Measurements from ENCODE around the gene FAM20C.

FAM20C gene

GRCh38 chr7:270351-270983 lies 78.1 kb downstream of the FAM20C start:
- DNase-seq (ENCODE audit: low read depth in 2 of 2), result no peak

DNA sequence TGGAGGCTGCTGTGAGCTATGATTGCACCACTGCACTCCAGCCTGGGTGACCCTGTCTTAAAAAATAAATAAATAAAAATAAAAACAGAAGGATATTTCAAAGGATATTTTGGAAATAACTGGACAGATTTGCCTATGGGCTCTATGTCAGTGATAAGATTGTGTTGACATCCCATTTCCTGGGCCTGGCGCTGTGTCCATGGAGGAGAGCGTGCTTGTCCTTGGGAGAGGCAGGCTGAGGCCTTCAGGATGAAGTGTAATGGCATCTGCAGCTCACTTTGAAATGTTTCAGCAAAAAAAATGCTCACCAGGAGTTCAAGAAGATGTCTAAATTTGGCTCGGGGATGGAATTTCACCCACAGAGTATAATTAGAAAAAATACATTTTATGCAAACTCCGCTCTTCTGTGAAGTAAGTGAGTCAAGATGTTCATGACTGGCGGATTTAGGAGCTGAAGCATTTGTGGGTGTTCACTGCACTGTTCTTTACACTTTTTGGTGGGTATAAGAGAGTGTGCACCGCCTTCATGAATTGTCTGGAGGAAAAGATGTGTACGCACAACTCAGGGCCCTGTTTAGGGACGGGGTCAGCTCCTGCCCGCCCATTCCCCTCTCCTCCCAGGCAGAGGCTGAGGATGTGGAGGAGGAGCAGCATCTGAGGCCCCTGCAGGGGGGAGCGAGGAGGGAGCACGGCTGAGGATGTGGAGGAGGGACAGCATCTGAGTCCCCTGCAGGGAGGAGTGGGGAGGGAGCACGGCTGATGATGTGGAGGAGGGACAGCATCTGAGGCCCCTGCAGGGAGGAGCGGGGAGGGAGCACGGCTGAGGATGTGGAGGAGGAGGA lies 79.1 kb downstream of the FAM20C start:
- no peak for DNase-seq (ENCODE audit: low read depth in 2 of 2)

GRCh38 chr7:272108-272615 lies 79.8 kb downstream of the FAM20C start:
- no peak for DNase-seq (ENCODE audit: low read depth in 2 of 2)

DNA sequence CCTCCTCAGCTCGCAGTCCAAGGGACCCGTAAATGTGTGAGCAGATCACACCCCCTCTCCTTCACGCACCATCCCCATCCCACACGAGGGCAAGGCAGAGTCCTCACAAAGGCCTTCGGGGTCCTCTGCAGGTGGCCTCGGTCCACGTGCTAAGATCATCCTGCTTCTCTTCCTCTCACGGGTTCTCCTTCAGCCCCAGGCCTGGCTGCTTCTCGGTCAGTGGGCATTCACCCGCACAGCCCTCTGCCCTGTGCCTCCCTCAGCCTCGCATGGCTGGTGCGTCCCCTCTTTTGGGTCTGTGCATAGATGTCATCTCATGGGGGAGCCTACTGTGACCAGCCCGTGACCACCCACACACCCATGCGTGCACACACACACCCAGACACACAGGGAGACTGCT lies 80.3 kb downstream of the FAM20C start:
- no peak for DNase-seq (ENCODE audit: low read depth in 2 of 2)

GRCh38 chr7:273327-273726 lies 81.0 kb downstream of the FAM20C start:
- no peak for DNase-seq (ENCODE audit: low read depth in 2 of 2)

GRCh38 chr7:274266-274665 lies 81.9 kb downstream of the FAM20C start:
- no peak for DNase-seq (ENCODE audit: low read depth in 2 of 2)

GRCh38 chr7:276230-276835 lies 84.0 kb downstream of the FAM20C start:
- DNase-seq (ENCODE audit: low read depth in 2 of 2), result no peak

- no peak for DNase-seq (ENCODE audit: low read depth in 2 of 2)
These were observed 84.9 kb downstream of the FAM20C start for GRCh38 chr7:277228-277627.

GRCh38 chr7:278081-278480 lies 85.7 kb downstream of the FAM20C start:
- no peak for DNase-seq (ENCODE audit: low read depth in 2 of 2)

DNA sequence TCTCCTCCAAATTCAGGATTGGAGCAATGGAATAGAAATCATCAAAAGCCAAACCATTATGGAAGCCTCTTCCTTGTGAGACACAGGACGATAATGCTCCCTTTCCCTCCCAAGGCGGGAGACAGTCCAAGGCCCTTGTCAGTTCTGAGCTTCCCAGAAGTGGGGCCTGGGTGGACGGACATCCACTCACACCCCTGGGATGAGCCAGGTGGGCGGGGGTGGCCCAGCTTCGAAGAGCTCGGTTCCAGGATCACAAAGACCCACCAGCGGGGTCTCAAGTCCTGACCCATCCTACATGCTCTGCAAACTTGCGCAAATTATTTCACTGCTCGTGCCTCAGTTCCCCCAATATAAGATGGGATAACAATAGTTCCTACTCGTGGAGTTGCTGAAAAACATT lies 87.5 kb downstream of the FAM20C start:
- no peak for DNase-seq (ENCODE audit: low read depth in 2 of 2)

DNA sequence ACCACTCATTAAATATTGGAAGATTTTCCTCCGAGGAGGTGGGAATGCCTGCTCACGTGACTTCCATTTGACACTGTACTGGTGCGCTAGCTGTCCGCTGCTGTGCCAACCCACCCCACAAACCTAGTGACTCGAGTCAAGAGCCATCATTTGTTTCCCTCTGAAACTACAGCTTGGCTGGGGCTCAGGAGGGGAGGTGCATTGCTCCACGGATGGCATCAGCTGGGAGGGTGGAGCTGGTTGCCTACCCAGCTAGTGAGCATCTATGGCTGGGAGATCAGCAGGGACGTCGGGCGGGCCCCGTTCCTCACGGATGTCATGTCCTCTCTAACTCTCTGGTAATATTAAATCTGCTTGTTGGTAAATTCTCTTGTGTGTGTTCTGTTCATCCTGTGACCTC lies 88.1 kb downstream of the FAM20C start:
- DNase-seq (ENCODE audit: low read depth in 2 of 2), result no peak

- DNase-seq (ENCODE audit: low read depth in 2 of 2), result no peak
These were observed 89.3 kb downstream of the FAM20C start for GRCh38 chr7:281637-282036.

DNA sequence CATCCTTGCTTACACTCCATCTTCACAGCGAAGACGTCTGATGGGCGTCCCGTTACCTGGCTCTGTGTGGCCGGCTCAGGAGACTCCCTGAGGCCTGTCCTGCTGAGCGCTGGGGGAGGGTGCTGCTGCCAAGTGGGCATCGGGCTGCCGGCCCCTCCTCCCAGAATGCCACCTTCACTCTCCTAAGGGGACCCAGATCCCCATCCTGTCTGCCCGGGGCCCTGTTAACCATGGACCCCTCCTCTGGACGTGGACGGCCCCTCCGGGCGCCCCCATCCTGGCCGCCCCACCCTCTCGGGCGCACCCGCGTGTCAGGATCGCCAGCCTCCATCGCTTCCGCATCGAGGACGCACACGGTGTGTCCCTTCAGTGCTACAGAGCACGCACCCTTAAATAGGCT lies 90.2 kb downstream of the FAM20C start:
- DNase-seq (ENCODE audit: low read depth in 2 of 2), result no peak

DNA sequence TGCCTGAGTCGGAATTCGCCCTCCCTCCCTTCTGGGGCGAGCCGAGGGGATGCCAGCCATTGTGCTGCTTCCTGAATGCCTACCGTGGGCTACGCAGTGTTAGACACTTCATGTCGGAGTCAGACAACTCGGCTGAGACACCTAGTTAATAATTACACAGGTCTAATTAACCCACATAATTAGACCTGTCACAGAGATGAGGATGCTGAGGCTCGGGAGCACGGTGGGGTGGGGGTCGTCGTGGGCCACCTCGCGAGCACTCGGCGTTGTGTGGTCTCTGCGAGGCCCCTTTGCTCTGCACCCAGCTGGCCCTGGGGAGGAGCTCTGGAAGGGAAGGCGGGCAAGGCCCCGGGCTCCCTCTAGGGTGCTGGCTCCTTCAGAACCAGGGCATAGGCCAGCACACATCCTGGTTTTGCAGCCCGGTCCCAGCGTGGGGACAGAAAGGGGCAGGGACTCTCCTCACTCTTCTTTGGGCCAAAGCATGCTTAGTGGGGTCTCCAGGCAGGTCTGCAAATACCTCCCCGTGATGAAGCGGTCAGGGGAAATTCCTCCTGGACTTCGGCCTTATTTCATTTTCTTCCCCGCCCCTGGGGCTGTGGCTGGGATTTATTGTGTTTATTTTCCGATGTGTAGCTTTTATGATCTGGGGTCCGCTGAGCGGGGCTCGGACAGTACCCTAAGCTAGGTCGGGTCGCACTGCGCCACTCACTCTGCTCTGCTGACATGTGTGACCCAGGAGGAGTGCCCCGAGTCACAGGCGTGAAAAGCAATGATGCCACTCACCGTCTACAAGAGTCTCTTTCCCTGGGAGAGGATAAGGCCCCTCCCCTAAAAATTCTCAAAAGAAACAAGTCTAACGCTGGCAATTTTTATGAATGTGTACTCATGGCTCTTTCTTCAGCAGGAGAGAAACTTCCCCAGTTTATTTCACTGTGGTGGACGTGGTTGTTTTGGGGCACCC lies 92.7 kb downstream of the FAM20C start:
- no peak for DNase-seq (ENCODE audit: low read depth in 2 of 2)

DNA sequence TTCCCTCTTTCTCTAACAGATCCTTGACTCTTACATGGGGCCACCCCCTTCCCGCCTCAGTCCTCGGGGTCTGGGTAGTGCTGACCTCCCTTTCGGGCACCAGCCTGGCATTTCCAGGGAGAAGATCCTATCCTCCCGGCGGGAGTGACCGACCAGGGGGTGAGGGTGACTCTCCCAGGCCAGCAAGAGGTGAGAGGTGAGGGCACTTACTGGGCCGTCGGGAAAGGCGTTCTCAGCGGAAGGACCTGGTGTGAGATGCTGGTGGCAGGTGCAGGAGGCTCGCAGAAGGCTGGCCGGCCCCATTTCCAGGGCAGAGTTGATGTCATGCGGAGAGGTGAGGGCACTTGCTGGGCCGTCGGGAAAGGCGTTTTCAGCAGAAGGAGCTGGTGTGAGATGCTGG lies 93.4 kb downstream of the FAM20C start:
- no peak for DNase-seq (ENCODE audit: low read depth in 2 of 2)

- no peak for DNase-seq (ENCODE audit: low read depth in 2 of 2)
These were observed 93.9 kb downstream of the FAM20C start for GRCh38 chr7:286266-286665.

DNA sequence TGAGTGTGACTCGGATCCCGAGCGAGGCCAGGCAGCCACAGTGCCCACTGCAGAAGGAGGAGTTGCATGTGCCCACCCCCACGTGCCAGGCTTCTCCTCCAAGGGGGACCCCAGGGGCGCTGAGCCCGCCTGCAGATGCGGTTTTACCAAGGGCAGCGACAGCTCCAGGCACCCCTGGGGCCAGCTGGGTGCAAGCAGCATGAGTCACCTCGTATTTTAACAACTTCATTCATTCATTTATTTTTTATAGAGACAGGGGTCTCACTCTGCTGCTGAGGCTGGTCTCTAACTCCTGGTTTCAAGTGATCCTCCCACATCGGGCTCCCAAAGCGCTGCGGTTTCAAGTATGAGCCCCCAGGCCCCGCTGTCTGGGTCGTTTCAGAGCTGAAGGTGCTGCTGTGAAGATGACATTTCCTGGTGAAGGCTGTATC lies 96.3 kb downstream of the FAM20C start:
- no peak for DNase-seq (ENCODE audit: low read depth in 2 of 2)

DNA sequence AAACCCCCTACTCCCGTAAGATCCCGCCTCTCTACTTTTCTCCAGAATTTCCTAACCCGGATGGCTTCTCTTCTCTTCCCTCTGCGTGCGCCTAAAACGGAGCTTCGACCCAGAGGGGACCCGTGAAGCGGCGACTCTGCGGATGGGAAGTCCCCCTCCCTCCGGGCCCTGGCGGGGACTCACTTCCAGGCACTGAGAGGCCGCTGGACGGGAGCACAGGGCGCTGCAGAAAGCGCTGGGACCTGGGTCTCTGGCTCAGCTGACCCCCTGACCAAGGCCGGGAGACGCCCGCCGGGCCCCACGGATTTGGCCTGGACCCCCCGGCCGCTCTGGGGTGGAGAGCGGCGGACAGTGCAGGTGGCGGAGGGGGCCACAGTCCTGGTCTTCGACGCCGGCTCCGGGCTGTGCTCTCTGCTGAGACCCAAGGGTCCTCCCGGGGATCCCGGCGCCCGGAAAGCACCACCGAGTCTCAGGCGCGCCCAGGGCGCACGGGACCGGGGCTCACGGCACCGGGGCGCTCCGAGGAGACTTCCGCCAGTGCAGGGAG lies 96.9 kb downstream of the FAM20C start:
- DNase-seq (ENCODE audit: low read depth in 2 of 2), result no peak

DNA sequence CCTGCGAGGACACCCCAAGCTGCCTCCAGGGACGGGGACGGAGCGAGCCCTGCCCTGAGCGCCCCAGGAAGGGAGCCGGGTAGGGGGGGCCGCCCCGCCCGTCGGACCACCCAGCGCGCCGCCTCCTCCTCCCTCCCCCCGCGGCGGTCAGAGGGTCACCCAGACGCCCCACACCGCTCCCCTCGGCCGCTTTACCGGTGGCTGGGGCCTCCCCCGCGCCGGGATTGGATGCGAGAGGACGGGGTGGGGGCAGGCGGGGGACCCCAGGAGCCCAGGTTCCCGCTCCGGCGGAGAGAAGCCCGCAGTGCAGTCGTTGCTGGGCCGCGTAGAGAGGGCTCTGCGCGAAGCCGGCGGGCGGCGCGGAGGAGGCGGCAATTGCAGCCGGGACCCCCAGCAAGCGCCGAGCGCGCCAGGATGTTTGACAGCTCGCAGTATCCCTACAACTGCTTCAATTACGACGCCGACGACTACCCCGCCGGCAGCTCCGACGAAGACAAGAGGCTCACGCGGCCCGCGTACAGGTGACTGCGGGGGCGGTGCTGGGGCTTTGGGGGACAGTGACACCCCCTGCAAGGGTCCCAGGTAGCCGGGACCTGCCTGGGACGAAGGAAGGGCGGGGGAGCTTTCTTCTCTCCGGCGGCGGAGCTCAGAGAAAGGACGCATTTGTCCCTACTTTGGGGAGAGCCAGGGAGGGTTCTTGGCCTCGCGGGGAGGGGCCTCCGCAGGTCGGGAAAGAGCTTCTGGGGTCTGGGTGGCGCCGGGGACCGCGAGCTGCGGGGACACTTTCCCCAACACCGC lies 97.6 kb downstream of the FAM20C start, which contains the start of gene FOXL3:
FOXL3 (plus strand) TSS at position 415 of the 798 bp plus-strand sequence; CDS start at position 415, 0 bp downstream.
- DNase-seq (ENCODE audit: low read depth in 2 of 2), result no peak
